Activated CD8-positive, alpha-beta memory T cell treated with anti-CD3 and anti-CD28 coated beads, Interleukin-2, amount 10 ng/mL, durations not matched to agents 7 days and 5 days (primary cell): Measurements from ENCODE around the gene CLEC17A. TPM values are rescaled to one million over a fixed set of nuclear protein-coding genes. Genes with fewer than 3 reads are reported as not detected.
A peak's percentile ranks its signal among the peaks of the same experiment; 100 is the strongest.
"Not testable (repeated sequence)": the region's sequence is repeated elsewhere in the genome, so short reads cannot be mapped to it uniquely, and the experiment has no call there.

Experiments
- ATAC-seq: fragments of 150-1000 bp; cut with Tn5 transposase; one replicate; pipeline ENCODE4 v1.10.0; 2021; ENCODE audit warnings: moderate library complexity
- CTCF ChIA-PET: fragments of 350-600 bp; sonication (Branson Sonifier 250); formaldehyde crosslinking; loops from one replicate; lab custom pipeline; 2021; ENCODE audit warnings: antibody characterized with exemption; lab: Charles Lee
- DNase-seq: peaks from one replicate; pipeline ENCODE4 v3.0.0-alpha.2; 2020
- H3K27ac Mint-ChIP-seq: one replicate; pipeline ENCODE4 v1.8.0; 2021; ENCODE audit warnings: mild to moderate bottlenecking, mixed read lengths
- H3K27me3 Mint-ChIP-seq: one replicate; pipeline ENCODE4 v1.8.0; 2021; ENCODE audit warnings: mixed read lengths
- H3K36me3 Mint-ChIP-seq: one replicate; pipeline ENCODE4 v1.8.0; 2021; ENCODE audit warnings: mild to moderate bottlenecking, mixed read lengths
- H3K4me1 Mint-ChIP-seq: one replicate; pipeline ENCODE4 v1.8.0; 2021; ENCODE audit warnings: mixed read lengths
- H3K4me3 Mint-ChIP-seq: one replicate; pipeline ENCODE4 v1.8.0; 2021; ENCODE audit warnings: mild to moderate bottlenecking, moderate library complexity, mixed read lengths
- H3K9me3 Mint-ChIP-seq: one replicate; pipeline ENCODE4 v1.8.0; 2022; ENCODE audit warnings: low read depth, mixed read lengths
- total RNA-seq, 2 experiments: library from RNA; stranded (reverse); gene quantifications; one replicate each; pipeline ENCODE4 v1.2.3, GENCODE V29; 2021

Gene CLEC17A
- total RNA-seq, 2 experiments from 2014 or later = not detected

- ATAC-seq (no peak), DNase-seq (no peak)
- H3K27me3 Mint-ChIP-seq = no peaks in the 10 kb centered on the region
- CTCF ChIA-PET = interaction anchor here (1.5 to 8.5 kb wide), 2 partner anchors 21 to 109 kb away, joined by 3 to 226 read pairs; partner anchors contain the start of gene ZNF333
- H3K9me3 Mint-ChIP-seq = no peaks in the 10 kb centered on the region
- no peak overlapping the region for H3K27ac Mint-ChIP-seq
- peaks cover 9% of the 10 kb centered on the region for H3K4me1 Mint-ChIP-seq
- no peak overlapping the region for H3K4me3 Mint-ChIP-seq
- no peaks in the 10 kb centered on the region for H3K36me3 Mint-ChIP-seq
Observed at GRCh38 chr19:14577264-14577663, 5.6 kb upstream of the CLEC17A start.

DNA sequence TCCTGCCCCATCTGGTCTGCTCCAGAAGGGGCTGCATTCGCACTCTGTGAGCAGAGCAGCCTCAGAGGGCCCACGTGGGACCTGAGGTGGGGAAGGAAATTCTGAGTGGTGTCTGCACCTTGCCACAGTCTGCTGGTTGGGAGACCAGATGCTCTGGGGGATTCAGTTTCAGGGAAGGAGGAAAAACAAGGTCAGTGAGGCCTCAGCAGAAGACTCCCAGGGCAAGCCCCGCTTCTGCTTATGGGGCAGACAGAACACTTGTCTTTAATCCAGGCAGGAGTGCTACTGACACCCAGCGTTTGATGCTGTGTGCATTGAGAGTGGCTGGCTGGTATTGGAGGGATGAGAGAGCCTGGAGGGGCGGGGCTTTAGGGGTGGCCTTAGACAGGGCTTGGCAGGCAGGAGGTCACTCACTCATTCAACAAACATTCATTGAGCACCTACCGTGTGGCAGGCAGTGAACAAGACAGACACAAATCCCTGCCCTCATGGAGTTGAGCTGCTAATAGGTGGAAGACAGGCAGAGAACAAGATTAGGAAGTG, 4.9 kb upstream of the CLEC17A start:
- peaks cover 9% of the 10 kb centered on the region for H3K4me1 Mint-ChIP-seq
- no peaks in the 10 kb centered on the region for H3K36me3 Mint-ChIP-seq
- H3K27ac Mint-ChIP-seq = no peak overlapping the region
- H3K27me3 Mint-ChIP-seq = no peaks in the 10 kb centered on the region
- CTCF ChIA-PET = interaction anchor here (1.5 to 8.5 kb wide), 2 partner anchors 21 to 109 kb away, joined by 3 to 226 read pairs; partner anchors contain the start of gene ZNF333
- H3K4me3 Mint-ChIP-seq = no peak overlapping the region
- no peak for DNase-seq
- no peak for ATAC-seq
- H3K9me3 Mint-ChIP-seq = no peaks in the 10 kb centered on the region

GRCh38 chr19:14580623-14581237, 2.2 kb upstream of the CLEC17A start:
- DNase-seq = no peak
- Mint-ChIP-seq H3K9me3 (no peaks in the 10 kb centered on the region), H3K36me3 (no peaks in the 10 kb centered on the region), H3K4me3 (no peak overlapping the region), H3K4me1 (peaks cover 3% of the 10 kb centered on the region), H3K27me3 (no peaks in the 10 kb centered on the region), H3K27ac (no peak overlapping the region)
- ATAC-seq = no peak
- CTCF ChIA-PET = no interaction called here

GRCh38 chr19:14584372-14584771, 1.5 kb downstream of the CLEC17A start:
- H3K27me3 Mint-ChIP-seq, CTCF ChIA-PET, H3K9me3 Mint-ChIP-seq, ATAC-seq, H3K4me1 Mint-ChIP-seq, H3K36me3 Mint-ChIP-seq, H3K4me3 Mint-ChIP-seq, DNase-seq, H3K27ac Mint-ChIP-seq: not testable (repeated sequence)

DNA sequence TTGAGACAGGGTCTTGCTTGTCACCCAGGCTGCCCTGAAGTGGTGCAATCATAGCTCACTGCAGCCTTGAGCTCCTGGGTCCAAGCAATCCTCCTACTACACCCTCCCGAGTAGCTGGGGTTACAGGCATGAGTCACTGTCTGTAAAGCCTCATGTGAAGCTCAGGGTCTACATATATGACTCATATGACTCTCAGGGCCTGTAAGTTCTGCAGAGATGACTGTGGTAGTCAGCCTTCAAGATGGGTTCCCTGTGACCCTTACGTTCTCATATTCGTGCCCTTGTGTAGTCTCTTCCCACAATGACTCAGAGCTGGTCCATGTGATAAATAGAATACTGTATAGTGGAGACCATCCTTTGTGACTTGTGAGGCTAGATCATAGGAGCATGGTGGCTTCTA, 2.3 kb downstream of the CLEC17A start:
- ATAC-seq (peak; percentile 96), DNase-seq (peak; percentile 72)
- not testable (repeated sequence) for H3K27me3 Mint-ChIP-seq, H3K36me3 Mint-ChIP-seq, H3K4me1 Mint-ChIP-seq, H3K27ac Mint-ChIP-seq, H3K9me3 Mint-ChIP-seq, H3K4me3 Mint-ChIP-seq
- CTCF ChIA-PET = interaction anchor here (0.7 kb wide), 1 partner anchor 12 kb away, joined by 4 read pairs; no protein-coding TSS in a partner anchor

DNA sequence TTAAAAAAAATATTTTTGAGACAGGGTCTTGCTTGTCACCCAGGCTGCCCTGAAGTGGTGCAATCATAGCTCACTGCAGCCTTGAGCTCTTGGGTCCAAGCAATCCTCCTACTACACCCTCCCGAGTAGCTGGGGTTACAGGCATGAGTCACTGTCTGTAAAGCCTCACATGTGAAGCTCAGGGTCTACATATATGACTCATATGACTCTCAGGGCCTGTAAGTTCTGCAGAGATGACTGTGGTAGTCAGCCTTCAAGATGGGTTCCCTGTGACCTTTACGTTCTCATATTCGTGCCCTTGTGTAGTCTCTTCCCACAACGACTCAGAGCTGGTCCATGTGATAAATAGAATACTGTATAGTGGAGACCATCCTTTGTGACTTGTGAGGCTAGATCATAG, 6.5 kb downstream of the CLEC17A start:
- CTCF ChIA-PET, H3K4me1 Mint-ChIP-seq, DNase-seq, H3K4me3 Mint-ChIP-seq, H3K27me3 Mint-ChIP-seq, H3K27ac Mint-ChIP-seq, H3K36me3 Mint-ChIP-seq, H3K9me3 Mint-ChIP-seq: not testable (repeated sequence)
- ATAC-seq = peak; percentile 52

DNA sequence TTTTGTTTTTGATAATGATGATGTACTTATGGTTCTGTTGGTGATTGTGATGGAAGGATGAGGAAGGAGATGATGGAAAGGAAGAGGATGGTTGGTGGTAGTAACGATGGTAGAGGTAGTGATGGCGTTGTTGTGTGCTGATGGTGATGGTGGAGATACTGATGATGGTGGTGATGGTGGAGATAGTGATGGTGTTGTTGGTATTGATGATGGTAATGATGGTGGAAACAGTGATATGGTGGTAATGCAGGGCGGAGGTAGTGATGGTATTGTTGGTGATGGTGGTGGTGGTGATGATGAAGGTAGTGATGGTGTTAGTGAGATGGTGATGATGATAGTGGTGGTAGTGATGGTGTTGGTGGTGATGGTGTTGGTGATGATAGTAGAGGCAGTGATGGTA, 12.7 kb downstream of the CLEC17A start:
- peaks cover 5% of the 10 kb centered on the region for H3K36me3 Mint-ChIP-seq
- CTCF ChIA-PET = no interaction called here

DNA sequence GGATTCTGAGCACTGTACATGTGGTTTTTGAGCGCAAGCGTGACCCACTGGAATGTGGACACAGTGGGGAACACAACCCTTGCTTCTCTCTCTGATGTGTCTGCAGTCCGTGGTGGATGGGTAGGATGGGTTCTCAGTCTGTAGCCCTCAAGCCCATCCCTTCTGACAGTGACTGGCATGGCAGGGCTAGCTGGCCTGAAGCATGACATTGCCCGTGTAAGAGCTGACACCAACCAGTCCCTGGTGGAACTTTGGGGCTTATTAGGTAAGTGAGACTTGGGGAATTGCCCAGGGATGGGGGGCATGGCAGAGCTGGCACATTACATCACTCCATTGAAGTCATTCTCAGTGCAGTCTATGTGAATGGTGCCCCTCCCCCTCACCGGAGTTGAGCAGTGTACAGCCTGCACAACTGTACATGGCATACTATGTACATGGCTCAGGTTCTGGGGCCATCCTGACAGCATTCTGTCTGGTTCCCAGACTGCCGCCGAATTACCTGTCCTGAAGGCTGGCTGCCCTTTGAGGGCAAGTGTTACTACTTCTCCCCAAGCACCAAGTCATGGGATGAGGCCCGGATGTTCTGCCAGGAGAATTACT, 16.8 kb downstream of the CLEC17A start:
- DNase-seq (no peak), ATAC-seq (no peak)
- CTCF ChIA-PET = no interaction called here
- peaks cover 1% of the 10 kb centered on the region for H3K4me1 Mint-ChIP-seq
- peaks cover 5% of the 10 kb centered on the region for H3K36me3 Mint-ChIP-seq
- H3K9me3 Mint-ChIP-seq = peaks cover 6% of the 10 kb centered on the region
- H3K4me3 Mint-ChIP-seq = no peak overlapping the region
- no peaks in the 10 kb centered on the region for H3K27me3 Mint-ChIP-seq
- H3K27ac Mint-ChIP-seq = no peak overlapping the region

More for the DNA sequence above, 12.7 kb downstream of the CLEC17A start:
- DNase-seq (no peak), ATAC-seq (no peak)
- Mint-ChIP-seq H3K27ac (no peak overlapping the region), H3K27me3 (no peaks in the 10 kb centered on the region), H3K4me1 (no peaks in the 10 kb centered on the region), H3K9me3 (peaks cover 10% of the 10 kb centered on the region), H3K4me3 (no peak overlapping the region)

DNA sequence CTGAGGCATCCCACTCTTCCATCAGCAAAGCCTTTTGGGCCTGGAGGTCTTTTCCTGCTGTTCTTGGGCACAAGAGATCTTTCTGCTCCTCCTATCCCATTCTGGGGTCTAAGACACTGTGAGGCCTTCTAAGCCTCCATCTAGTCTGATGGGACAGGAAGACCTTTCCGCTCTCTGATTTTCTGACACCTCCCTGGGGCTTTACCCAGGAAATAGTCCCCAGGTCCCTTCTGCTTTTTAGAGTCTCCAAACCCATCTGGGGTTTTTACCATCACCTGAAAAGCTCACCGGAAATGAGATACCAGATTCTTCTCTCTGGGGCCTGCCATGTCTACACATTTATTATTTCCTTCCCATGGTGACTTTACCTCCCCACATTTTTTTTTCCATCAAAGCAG, 21.1 kb downstream of the CLEC17A start:
- Mint-ChIP-seq H3K9me3 (no peaks in the 10 kb centered on the region), H3K27me3 (no peaks in the 10 kb centered on the region), H3K27ac (no peak overlapping the region), H3K4me3 (no peak overlapping the region), H3K36me3 (no peaks in the 10 kb centered on the region), H3K4me1 (peaks cover 1% of the 10 kb centered on the region)
- ATAC-seq (no peak), DNase-seq (no peak)
- CTCF ChIA-PET = no interaction called here

GRCh38 chr19:14606627-14607026, 23.7 kb downstream of the CLEC17A start:
- Mint-ChIP-seq H3K27me3 (no peaks in the 10 kb centered on the region), H3K9me3 (no peaks in the 10 kb centered on the region), H3K36me3 (no peaks in the 10 kb centered on the region), H3K4me3 (no peak overlapping the region), H3K4me1 (peaks cover 1% of the 10 kb centered on the region), H3K27ac (no peak overlapping the region)
- CTCF ChIA-PET = interaction anchor here (0.7 kb wide), 1 partner anchor 164 kb away, joined by 3 read pairs; no protein-coding TSS in a partner anchor
- DNase-seq (no peak), ATAC-seq (no peak)

- Mint-ChIP-seq H3K27me3 (no peaks in the 10 kb centered on the region), H3K9me3 (no peaks in the 10 kb centered on the region), H3K4me3 (no peak overlapping the region), H3K4me1 (no peaks in the 10 kb centered on the region), H3K27ac (no peak overlapping the region), H3K36me3 (no peaks in the 10 kb centered on the region)
- ATAC-seq (no peak), DNase-seq (no peak)
- CTCF ChIA-PET = interaction anchor here (0.8 to 1.4 kb wide), 2 partner anchors 36 to 76 kb away, joined by 3 read pairs; no protein-coding TSS in a partner anchor
Observed at GRCh38 chr19:14611051-14611450, 28.2 kb downstream of the CLEC17A start.

DNA sequence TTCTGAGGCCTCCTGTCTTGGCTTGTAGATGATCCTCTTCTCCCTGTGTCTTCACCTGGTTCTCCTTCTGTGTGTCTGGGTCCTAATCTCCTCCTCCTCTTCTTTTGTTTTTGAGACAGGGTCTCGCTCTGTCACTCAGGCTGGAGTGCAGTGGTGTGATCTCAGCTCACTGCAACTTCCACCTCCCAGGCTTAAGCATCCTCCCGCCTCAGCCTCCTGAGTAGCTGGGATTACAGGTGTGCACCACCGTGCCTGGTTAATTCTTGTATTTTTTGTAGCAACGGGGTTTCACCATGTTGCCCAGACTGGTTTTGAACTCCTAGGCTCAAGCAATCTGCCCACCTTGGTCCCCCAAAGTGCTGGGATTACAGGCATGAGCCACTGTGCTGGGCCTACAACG, 29.4 kb downstream of the CLEC17A start:
- not testable (repeated sequence) for H3K4me1 Mint-ChIP-seq, H3K27ac Mint-ChIP-seq

DNA sequence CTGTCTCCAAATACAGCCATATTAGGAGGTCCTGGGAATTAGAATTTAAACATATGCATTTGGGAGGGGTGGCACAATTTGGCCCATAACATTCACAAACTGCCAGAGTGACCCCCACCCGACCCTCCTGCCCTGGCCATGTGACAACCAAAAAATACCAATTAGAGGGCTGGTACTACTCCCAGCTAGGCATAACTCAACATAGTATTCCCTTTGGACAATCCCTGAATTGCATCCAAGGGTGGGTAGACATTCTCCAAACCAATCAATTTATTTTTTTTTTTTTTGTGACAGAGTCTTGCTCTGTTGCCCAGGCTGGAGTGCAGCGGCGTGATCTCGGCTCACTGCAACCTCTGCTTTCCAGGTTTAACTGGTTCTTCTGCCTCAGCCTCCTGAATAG, 29.8 kb downstream of the CLEC17A start:
- Mint-ChIP-seq H3K27me3 (no peaks in the 10 kb centered on the region), H3K4me3 (no peak overlapping the region), H3K9me3 (peaks cover 2% of the 10 kb centered on the region), H3K4me1 (no peaks in the 10 kb centered on the region), H3K27ac (no peak overlapping the region), H3K36me3 (no peaks in the 10 kb centered on the region)
- no peak for DNase-seq
- no peak for ATAC-seq
- CTCF ChIA-PET = no interaction called here

More for the DNA sequence above, 29.4 kb downstream of the CLEC17A start:
- ATAC-seq, H3K27me3 Mint-ChIP-seq, H3K36me3 Mint-ChIP-seq, H3K9me3 Mint-ChIP-seq, CTCF ChIA-PET, H3K4me3 Mint-ChIP-seq, DNase-seq: not testable (repeated sequence)
